Hepatocyte (in vitro differentiated cells): Measurements from ENCODE around the gene FANCI. TPM values are rescaled to one million over a fixed set of nuclear protein-coding genes. Genes with fewer than 3 reads are reported as not detected.

Source experiments
- DNase-seq: peaks from one replicate; pipeline ENCODE4 v3.0.0-alpha.2; 2016; ENCODE audit warnings: low spot score
- H2AFZ ChIP-seq: fragments of 200-600 bp; sonication (generic); 2 replicates; pipeline ENCODE4 v1.6.0; 2016; ENCODE audit warnings: antibody characterized with exemption, mild to moderate bottlenecking
- H3K27ac ChIP-seq: fragments of 200-600 bp; sonication (generic); 2 replicates; pipeline ENCODE4 v1.5.1; 2016; ENCODE audit warnings: mild to moderate bottlenecking
- H3K27me3 ChIP-seq: fragments of 200-600 bp; sonication (generic); 2 replicates; pipeline ENCODE4 v1.6.1; 2016
- H3K36me3 ChIP-seq: fragments of 200-600 bp; sonication (generic); replicated peaks from 2 replicates; pipeline ENCODE4 v1.5.1; 2016; ENCODE audit warnings: low read depth; ENCODE audit not compliant: insufficient read depth
- H3K4me1 ChIP-seq: fragments of 200-600 bp; sonication (generic); 2 replicates; pipeline ENCODE4 v1.5.1; 2016; ENCODE audit warnings: mild to moderate bottlenecking, moderate library complexity; ENCODE audit not compliant: insufficient read depth
- H3K4me2 ChIP-seq: fragments of 200-600 bp; sonication (generic); 2 replicates; pipeline ENCODE4 v1.6.0; 2016
- H3K4me3 ChIP-seq: fragments of 200-600 bp; sonication (generic); 2 replicates; pipeline ENCODE4 v1.5.1; 2016; ENCODE audit warnings: mild to moderate bottlenecking
- H3K79me2 ChIP-seq: fragments of 200-600 bp; sonication (generic); 2 replicates; pipeline ENCODE4 v1.6.0; 2017; ENCODE audit warnings: mild to moderate bottlenecking
- H3K9me2 ChIP-seq: fragments of 200-600 bp; sonication (generic); replicated peaks from 2 replicates; pipeline ENCODE4 v1.6.0; 2017; ENCODE audit warnings: mild to moderate bottlenecking; ENCODE audit not compliant: insufficient read depth
- H3K9me3 ChIP-seq: fragments of 200-600 bp; sonication (generic); 2 replicates; pipeline ENCODE4 v1.5.1; 2016; ENCODE audit warnings: low read depth, mild to moderate bottlenecking
- H4K20me1 ChIP-seq: fragments of 200-600 bp; sonication (generic); 2 replicates; pipeline ENCODE4 v1.6.0; 2016; ENCODE audit warnings: mild to moderate bottlenecking; ENCODE audit not compliant: insufficient read depth, poor library complexity, severe bottlenecking
- EZH2 ChIP-seq: fragments of 200-600 bp; sonication (generic); IDR thresholded peaks from 2 replicates; pipeline ENCODE4 v1.6.1; 2016; ENCODE audit warnings: antibody characterized with exemption, mild to moderate bottlenecking, borderline replicate concordance
- EZH2phosphoT487 ChIP-seq: fragments of 200-600 bp; sonication (generic); IDR thresholded peaks from one replicate; pipeline ENCODE4 v1.6.1; 2018; ENCODE audit warnings: antibody characterized with exemption, mild to moderate bottlenecking, low read depth, moderate library complexity; ENCODE audit not compliant: unreplicated experiment, severe bottlenecking
- WGBS: methylation state at CpG from one replicate; pipeline ENCODE4 v1.1.6; 2016; ENCODE audit warnings: low lambda C conversion rate; ENCODE audit errors: missing lambda C conversion rate; 5-methylcytosine and 5-hydroxymethylcytosine counted together
- polyA plus RNA-seq: library from polyadenylated mRNA; unstranded; fragments of >200 nt; fragmentation: Nextera tagmentation; extraction: Ambion mirVana; gene quantifications from 2 replicates; pipeline ENCODE4 v1.2.1, GENCODE V29; 2016
- total RNA-seq: library from RNA; depleted of rRNA; stranded (reverse); fragments of >200 nt; gene quantifications from 2 replicates; pipeline ENCODE4 v1.2.3, GENCODE V29; 2014
- TF ChIP-seq, protein P1 (sequence below): fragments of 200-600 bp; sonication (generic); IDR thresholded peaks from 2 replicates; pipeline ENCODE4 v1.5.1; 2016; ENCODE audit warnings: antibody characterized with exemption, mild to moderate bottlenecking; ENCODE audit not compliant: poor library complexity

Gene FANCI
- total and polyA plus RNA-seq, 2 experiments from 2014 or later = 8.0 to 14.5 TPM

DNA sequence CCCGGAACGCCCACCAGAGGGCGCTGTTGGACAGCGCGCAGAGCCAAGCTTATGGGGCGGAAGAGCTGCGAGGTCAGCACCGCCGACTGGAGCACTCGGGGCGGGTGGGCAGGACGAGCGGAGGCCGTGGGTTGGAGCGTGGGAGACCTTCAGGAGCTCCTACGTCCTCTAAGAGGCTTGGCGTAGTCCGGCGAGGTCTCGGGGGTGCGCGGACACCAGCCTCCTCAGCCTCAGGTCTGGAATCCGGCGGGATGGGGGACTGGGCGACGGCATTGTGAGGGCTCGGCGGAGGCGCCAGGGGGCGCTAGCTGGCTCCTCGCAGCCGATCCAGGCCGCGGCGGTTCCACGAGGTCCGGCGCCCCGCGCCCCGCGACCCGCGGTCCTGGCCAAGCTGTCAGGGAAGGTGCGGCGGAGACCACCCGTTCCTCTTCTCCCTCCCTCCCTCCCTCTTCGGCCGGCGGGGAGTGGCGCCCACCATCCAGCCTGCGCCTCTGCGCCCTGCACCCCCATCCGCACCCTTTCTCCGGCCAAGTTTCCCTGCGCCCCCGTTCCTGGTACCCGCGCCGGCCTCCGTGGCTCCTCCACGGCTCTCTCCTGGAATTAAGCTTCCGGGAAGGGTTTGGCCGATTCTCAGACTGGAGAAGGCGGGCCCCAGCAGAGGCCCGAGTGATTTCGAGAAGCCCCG, 115.1 kb downstream of the FANCI start:
- WGBS = 16% methylated on average over 30 of the region's 68 CpGs
- peaks cover 4% of the 10 kb centered on the region for H3K4me1 ChIP-seq
- no peaks in the 10 kb centered on the region for H4K20me1 ChIP-seq
- no peak for TF ChIP-seq EZH2
- TF ChIP-seq EZH2phosphoT487 = no peak
- TF ChIP-seq, protein P1, sequence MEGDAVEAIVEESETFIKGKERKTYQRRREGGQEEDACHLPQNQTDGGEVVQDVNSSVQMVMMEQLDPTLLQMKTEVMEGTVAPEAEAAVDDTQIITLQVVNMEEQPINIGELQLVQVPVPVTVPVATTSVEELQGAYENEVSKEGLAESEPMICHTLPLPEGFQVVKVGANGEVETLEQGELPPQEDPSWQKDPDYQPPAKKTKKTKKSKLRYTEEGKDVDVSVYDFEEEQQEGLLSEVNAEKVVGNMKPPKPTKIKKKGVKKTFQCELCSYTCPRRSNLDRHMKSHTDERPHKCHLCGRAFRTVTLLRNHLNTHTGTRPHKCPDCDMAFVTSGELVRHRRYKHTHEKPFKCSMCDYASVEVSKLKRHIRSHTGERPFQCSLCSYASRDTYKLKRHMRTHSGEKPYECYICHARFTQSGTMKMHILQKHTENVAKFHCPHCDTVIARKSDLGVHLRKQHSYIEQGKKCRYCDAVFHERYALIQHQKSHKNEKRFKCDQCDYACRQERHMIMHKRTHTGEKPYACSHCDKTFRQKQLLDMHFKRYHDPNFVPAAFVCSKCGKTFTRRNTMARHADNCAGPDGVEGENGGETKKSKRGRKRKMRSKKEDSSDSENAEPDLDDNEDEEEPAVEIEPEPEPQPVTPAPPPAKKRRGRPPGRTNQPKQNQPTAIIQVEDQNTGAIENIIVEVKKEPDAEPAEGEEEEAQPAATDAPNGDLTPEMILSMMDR = peak; percentile 96
- no peaks in the 10 kb centered on the region for H3K79me2 ChIP-seq
- peak; percentile 85 for DNase-seq
- H3K4me2 ChIP-seq = peak overlapping the region; percentile 100
- H3K36me3 ChIP-seq = no peaks in the 10 kb centered on the region
- H2AFZ ChIP-seq = peak overlapping the region; percentile 95
- H3K9me3 ChIP-seq = no peaks in the 10 kb centered on the region
- no peaks in the 10 kb centered on the region for H3K9me2 ChIP-seq
- H3K27me3 ChIP-seq = peaks cover 91% of the 10 kb centered on the region
- H3K27ac ChIP-seq = no peak overlapping the region
- H3K4me3 ChIP-seq = peak overlapping the region; percentile 63

DNA sequence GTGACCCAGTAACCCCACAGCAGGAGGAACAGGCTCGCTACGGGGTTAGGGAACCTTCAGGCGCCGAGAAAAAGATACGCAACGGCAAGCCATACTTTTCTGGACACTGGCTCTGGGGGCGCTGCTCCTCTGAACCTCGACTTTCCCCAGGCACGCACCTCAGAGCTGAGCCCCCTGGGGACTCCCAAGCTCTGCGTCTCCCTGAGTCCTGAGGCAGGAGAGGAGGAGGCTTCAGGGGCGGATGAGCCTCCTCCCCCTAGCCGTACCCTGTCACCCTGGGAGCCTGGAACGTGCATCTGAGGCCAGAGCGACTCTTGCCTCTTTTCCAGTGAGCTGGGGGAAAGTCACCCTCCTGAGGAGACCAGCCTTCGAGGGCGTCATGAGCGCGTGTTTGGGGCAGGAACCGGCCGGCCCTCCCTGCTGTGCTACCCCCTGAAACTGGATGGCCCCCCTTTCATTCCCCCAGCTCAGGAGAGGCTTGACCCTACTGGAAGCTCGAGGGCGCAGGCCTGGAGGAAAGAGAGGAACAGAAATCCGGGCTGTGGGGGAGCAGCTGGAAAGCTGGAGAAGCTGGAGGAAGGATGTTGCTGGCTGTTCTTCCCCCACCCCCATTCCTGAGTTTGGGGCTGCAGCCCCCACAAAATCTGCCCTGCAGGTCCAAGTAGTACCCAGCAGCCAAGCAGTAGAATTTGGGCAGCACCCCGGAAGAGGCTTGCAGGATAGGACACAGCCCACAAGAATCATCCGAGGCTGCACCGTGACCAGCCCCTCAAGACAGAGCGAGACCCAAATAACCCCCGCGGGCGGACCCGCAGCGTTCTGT, 115.9 kb downstream of the FANCI start:
- Histone ChIP-seq H3K36me3 (no peaks in the 10 kb centered on the region), H3K9me2 (no peaks in the 10 kb centered on the region), H3K79me2 (no peaks in the 10 kb centered on the region), H3K27me3 (peaks cover 93% of the 10 kb centered on the region), H3K9me3 (no peaks in the 10 kb centered on the region), H3K27ac (no peak overlapping the region), H3K4me3 (no peak overlapping the region), H3K4me2 (peak overlapping the region; percentile 100), H4K20me1 (no peaks in the 10 kb centered on the region), H2AFZ (no peak overlapping the region), H3K4me1 (peaks cover 4% of the 10 kb centered on the region)
- WGBS = 21% methylated on average over 32 of the region's 32 CpGs
- TF ChIP-seq EZH2phosphoT487 (no peak), EZH2 (no peak)
- TF ChIP-seq, protein P1 = no peak
- no peak for DNase-seq

DNA sequence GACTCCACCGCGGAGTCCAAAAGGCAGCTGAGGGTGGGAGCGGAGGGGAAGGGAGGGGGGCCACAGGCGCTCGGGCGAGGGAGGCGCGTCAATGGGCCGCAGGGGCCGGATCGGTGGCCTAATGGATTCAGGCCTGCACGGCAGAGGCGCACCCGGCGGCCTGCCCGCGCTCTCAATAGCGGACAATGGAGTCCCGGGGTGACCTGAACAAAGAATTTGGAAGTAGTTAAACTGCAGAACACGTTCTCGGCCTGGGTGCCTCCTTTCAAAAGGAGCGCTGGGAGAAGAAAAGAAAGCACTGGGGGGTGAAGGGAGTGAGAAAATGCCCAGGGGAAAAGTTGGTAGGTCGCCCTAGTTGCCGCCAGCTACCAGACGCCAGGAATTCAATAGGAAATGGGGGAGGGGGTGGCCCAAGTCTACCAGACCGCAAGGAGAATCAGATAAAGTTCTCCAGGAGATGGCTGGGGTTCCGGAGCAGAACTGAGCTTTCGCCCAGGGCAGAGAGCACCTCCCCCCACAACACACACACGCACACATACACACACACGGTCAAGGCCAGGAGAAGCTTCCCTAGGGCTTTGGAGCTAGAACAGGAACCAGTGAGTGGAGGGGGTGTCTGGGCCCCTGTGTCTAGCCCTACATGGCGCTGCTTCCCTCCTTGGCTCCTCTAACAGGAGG, 116.7 kb downstream of the FANCI start:
- H4K20me1 ChIP-seq = no peaks in the 10 kb centered on the region
- H3K4me1 ChIP-seq = peaks cover 4% of the 10 kb centered on the region
- 5% methylated on average over 28 of the region's 31 CpGs for WGBS
- H3K27ac ChIP-seq = no peak overlapping the region
- no peak overlapping the region for H2AFZ ChIP-seq
- no peak for DNase-seq
- H3K27me3 ChIP-seq = peaks cover 95% of the 10 kb centered on the region
- no peak overlapping the region for H3K4me2 ChIP-seq
- H3K9me2 ChIP-seq = no peaks in the 10 kb centered on the region
- no peak overlapping the region for H3K4me3 ChIP-seq
- no peak for TF ChIP-seq EZH2phosphoT487
- no peak for TF ChIP-seq EZH2
- TF ChIP-seq, protein P1 = no peak
- H3K79me2 ChIP-seq = no peaks in the 10 kb centered on the region
- no peaks in the 10 kb centered on the region for H3K9me3 ChIP-seq
- H3K36me3 ChIP-seq = no peaks in the 10 kb centered on the region
